Neural progenitor cell (in vitro differentiated cells): Measurements from ENCODE around the gene ABHD2.

ENCODE experiments used
- EZH2 ChIP-seq: fragments of 200-600 bp; sonication (generic); IDR thresholded peaks from 2 replicates; pipeline ENCODE4 v1.6.1; 2017; ENCODE audit warnings: antibody characterized with exemption, mild to moderate bottlenecking, moderate library complexity
- EZH2phosphoT487 ChIP-seq: fragments of 200-600 bp; sonication (generic); IDR thresholded peaks from 2 replicates; pipeline ENCODE4 v1.6.1; 2017; ENCODE audit warnings: antibody characterized with exemption
- TF ChIP-seq, protein P1 (sequence below): fragments of 200-600 bp; sonication (generic); IDR thresholded peaks from 2 replicates; pipeline ENCODE4 v1.5.1; 2017; ENCODE audit warnings: antibody characterized with exemption, mild to moderate bottlenecking

DNA sequence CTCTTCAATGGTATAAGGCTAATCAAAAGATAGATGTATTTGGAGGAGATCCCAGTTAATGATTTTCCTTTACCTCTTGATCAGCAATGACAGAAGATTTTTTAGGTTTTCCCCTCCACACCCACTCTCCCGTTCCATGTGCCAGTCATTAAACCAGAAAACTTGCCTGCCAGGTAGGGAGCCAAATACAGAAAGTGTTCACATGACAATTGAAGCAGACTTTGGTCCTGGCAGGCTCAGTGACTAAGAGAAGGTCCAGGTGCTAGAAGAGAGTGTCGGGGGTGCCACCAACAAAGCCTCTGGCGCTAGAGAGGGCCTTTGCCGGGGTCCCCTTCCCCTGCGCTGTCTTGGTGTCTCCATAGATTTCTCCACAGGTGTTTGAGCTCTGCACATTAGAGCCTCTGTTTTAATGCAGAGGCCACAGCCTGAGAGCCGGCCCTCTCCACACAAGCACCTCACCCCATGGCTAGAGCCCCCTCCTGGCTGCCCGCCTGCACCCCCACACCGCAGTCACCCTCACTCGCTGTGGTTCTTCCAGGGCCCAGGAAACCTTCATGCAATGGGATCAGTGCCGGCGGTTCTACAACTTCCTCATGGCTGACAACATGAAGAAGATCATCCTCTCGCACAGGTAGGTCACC lies 96.8 kb downstream of the ABHD2 start:
- no peak for TF ChIP-seq EZH2
- TF ChIP-seq, protein P1, sequence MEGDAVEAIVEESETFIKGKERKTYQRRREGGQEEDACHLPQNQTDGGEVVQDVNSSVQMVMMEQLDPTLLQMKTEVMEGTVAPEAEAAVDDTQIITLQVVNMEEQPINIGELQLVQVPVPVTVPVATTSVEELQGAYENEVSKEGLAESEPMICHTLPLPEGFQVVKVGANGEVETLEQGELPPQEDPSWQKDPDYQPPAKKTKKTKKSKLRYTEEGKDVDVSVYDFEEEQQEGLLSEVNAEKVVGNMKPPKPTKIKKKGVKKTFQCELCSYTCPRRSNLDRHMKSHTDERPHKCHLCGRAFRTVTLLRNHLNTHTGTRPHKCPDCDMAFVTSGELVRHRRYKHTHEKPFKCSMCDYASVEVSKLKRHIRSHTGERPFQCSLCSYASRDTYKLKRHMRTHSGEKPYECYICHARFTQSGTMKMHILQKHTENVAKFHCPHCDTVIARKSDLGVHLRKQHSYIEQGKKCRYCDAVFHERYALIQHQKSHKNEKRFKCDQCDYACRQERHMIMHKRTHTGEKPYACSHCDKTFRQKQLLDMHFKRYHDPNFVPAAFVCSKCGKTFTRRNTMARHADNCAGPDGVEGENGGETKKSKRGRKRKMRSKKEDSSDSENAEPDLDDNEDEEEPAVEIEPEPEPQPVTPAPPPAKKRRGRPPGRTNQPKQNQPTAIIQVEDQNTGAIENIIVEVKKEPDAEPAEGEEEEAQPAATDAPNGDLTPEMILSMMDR: no peak
- TF ChIP-seq EZH2phosphoT487: no peak
